Ovary (tissue), 9 donors: Measurements from ENCODE around the gene LHB. TPM values are rescaled to one million over a fixed set of nuclear protein-coding genes. Genes with fewer than 3 reads are reported as not detected.
A peak's percentile ranks its signal among the peaks of the same experiment; 100 is the strongest.

Experiments
- DNase-seq, 5 donors: peaks; one replicate each; pipeline ENCODE4 v3.0.0-alpha.2; 2019 to 2020
- H3K27ac ChIP-seq, 2 donors: fragments of 200-600 bp; one replicate each; pipeline versions ENCODE4 v1.5.1 to v1.8.0; 2019 to 2022
- H3K27me3 ChIP-seq: fragments of 200-600 bp; one replicate; pipeline ENCODE4 v1.8.0; 2022
- H3K36me3 ChIP-seq: fragments of 200-600 bp; sonication (generic); one replicate; pipeline ENCODE4 v1.5.1; 2019
- H3K4me1 ChIP-seq: one replicate; pipeline ENCODE4 v1.8.1; 2013; ENCODE audit warnings: mild to moderate bottlenecking, moderate library complexity; ENCODE audit not compliant: insufficient read depth
- H3K4me3 ChIP-seq: fragments of 200-600 bp; sonication (generic); one replicate; pipeline ENCODE4 v1.5.1; 2017
- H3K9me3 ChIP-seq, 2 donors: fragments of 200-600 bp in 1 of 2; sonication (generic) in 1 of 2; one replicate each; pipeline versions ENCODE4 v1.5.1 to v1.8.1; 2013 to 2019; ENCODE audit warnings: mild to moderate bottlenecking in 1 of 2, moderate library complexity in 1 of 2
- CTCF ChIP-seq, 3 donors: fragments of 450-650 bp in 2 of 3; fragments of 200-600 bp in 1 of 3; IDR thresholded peaks; one replicate each; pipeline versions ENCODE4 v1.5.1 to v1.8.0; 2016 to 2022; ENCODE audit warnings: antibody characterized with exemption in 3 of 3, mild to moderate bottlenecking in 1 of 3
- EP300 ChIP-seq: sonication (generic); formaldehyde crosslinking; IDR thresholded peaks from one replicate; pipeline ENCODE4 v1.6.1; 2017; ENCODE audit warnings: antibody characterized with exemption
- POLR2A ChIP-seq: fragments of 450-650 bp; IDR thresholded peaks from one replicate; pipeline ENCODE4 v1.6.1; 2017; ENCODE audit warnings: antibody characterized with exemption, mild to moderate bottlenecking, moderate library complexity
- WGBS, 3 donors: extraction: QIAGEN DNeasy Blood & Tissue Kit in 1 of 3; methylation state at CpG; one replicate each; pipeline versions ENCODE4 v1.1.5 to v1.1.7; 2013 to 2017; 5-methylcytosine and 5-hydroxymethylcytosine counted together
- intact Hi-C, 4 donors: fragments of 100-400 bp; cut with DNase I; formaldehyde crosslinking; loops; one replicate each; pipeline versions ENCODE4 v1.11.0 to v1.15.1; 2022 to 2023
- microRNA-seq, 3 donors: library from miRNA; unstranded; fragments of <30 nt; microRNA quantifications; one replicate each; pipeline versions ENCODE4 to v1.2.0, GENCODE V29; 2019 to 2020
- polyA plus RNA-seq, 2 donors: library from polyadenylated mRNA; stranded (reverse); fragments of 200-250 nt in 1 of 2; fragments of 350-450 nt in 1 of 2; fragmentation: Illumina TruSeq in 1 of 2; extraction: RNeasy Lipid Tissue Mini Kit (QIAGEN cat#74804) in 1 of 2; gene quantifications; one replicate each; pipeline ENCODE4 v1.2.3, GENCODE V29; 2013 to 2014
- small RNA-seq: library from RNA; depleted of rRNA; stranded (forward); fragments of <200 nt; gene quantifications from one replicate; pipeline ENCODE3, GENCODE V24; 2016
- total RNA-seq, 7 donors: library from RNA; depleted of rRNA in 2 of 7; stranded (reverse); fragments of >200 nt in 2 of 7; fragmentation: NEBNext Ultra II Directional in 3 of 7; extraction: Animal tissue kit (Norgen Biotek cat#: 25700) in 3 of 7; gene quantifications; one replicate each; pipeline versions ENCODE4 v1.1.0 to v1.2.4, GENCODE V29; 2016 to 2023
- donor health status: DM: no; HTN: no; CAD: no; lungs with moderate emphysema.
- donor health status: DM: no; HTN: no; CAD: no.
- donor health status: Bipolar disorder and iron deficiency.
- donor health status: DM: yes; HTN: yes; CAD: no.
- donor health status: DM: no; HTN: no; CAD: no.
- donor health status: DM: yes; HTN: yes; CAD: no.

LHB gene
- total and polyA plus RNA-seq, 9 donors = not detected

- no peak for TF ChIP-seq EP300
- peak; percentile 6 for TF ChIP-seq POLR2A
- no peak for TF ChIP-seq CTCF (IDR thresholded peaks at IDR 0.05)
- intact Hi-C loops = loop anchor here in 3 of 4 donors (5.0 to 10.0 kb wide), 5 partner anchors 62 to 319 kb away; partner anchors contain the start of genes CA11 (in 1 of the 3), NUCB1 (in 1 of the 3) and PPP1R15A (in 1 of the 3)
- H3K4me3 ChIP-seq = peak overlapping the region; percentile 98
- peak overlapping the region in 1 of 2 donors; percentile 87 for H3K27ac ChIP-seq
- no peak for DNase-seq
- H3K36me3 ChIP-seq = no peaks in the 10 kb centered on the region
- no peaks in the 10 kb centered on the region for H3K27me3 ChIP-seq
- H3K4me1 ChIP-seq = peaks cover 10% of the 10 kb centered on the region
- H3K9me3 ChIP-seq = no peaks in the 10 kb centered on the region
- WGBS, 3 donors = 79 to 87% (median 84%) methylated on average over 10 of the region's 10 CpGs
Measured at GRCh38 chr19:48966541-48967345, 50.1 kb downstream of the LHB start.

Small RNA genes lying within 50 kb of the gene (microRNA-seq; reads per million reads assigned to microRNA genes)
- gene MIR6798 = 0 to 0.16 (median 0) reads per million in 3 donors

Small RNA genes lying within 50 kb of the gene (small RNA-seq; reads per million reads assigned to genes)
- not detected for gene MIR6798

Other genes with a start within 250 kb of the LHB start
- 10 to 100 TPM; 29.1 to 73.6 (median 55.5) TPM for gene BCAT2, start 206.1 kb downstream of the LHB start, total RNA-seq
- gene BCAT2, start 206.1 kb downstream of the LHB start, polyA plus RNA-seq = 10 to 100 TPM in 1 of 2 donors, 1 to 10 TPM in 1; 7.8 to 70.5 TPM
- gene HSD17B14, start 180.6 kb downstream of the LHB start, total RNA-seq = 10 to 100 TPM; 22.9 to 82.8 (median 46.1) TPM
- 10 to 100 TPM; 10.6 to 78.7 TPM for gene HSD17B14, start 180.6 kb downstream of the LHB start, polyA plus RNA-seq
- gene PLEKHA4, start 148.5 kb downstream of the LHB start, total RNA-seq = 10 to 100 TPM; 18.3 to 96.5 (median 52.7) TPM
- gene PLEKHA4, start 148.5 kb downstream of the LHB start, polyA plus RNA-seq = 10 to 100 TPM; 18.8 to 50.9 TPM
- 100 to 1,000 TPM in 1 of 7 donors, 10 to 100 TPM in 6; 22.8 to 156 (median 40.1) TPM for gene PPP1R15A, start 144.7 kb downstream of the LHB start, total RNA-seq
- 10 to 100 TPM; 63.2 to 66.2 TPM for gene PPP1R15A, start 144.7 kb downstream of the LHB start, polyA plus RNA-seq
- gene TULP2, start 118.3 kb downstream of the LHB start, total RNA-seq = 1 to 10 TPM in 5 of 7 donors, not detected in 2; 1.8 to 3.3 (median 2.5) TPM
- gene TULP2, start 118.3 kb downstream of the LHB start, polyA plus RNA-seq = under 1 TPM; 0.35 to 0.40 TPM
- gene NUCB1, start 116.8 kb downstream of the LHB start, total RNA-seq = 100 to 1,000 TPM; 128 to 249 (median 189) TPM
- gene NUCB1, start 116.8 kb downstream of the LHB start, polyA plus RNA-seq = 100 to 1,000 TPM; 141 to 230 TPM
- under 1 TPM in 4 of 7 donors, not detected in 3; 0.28 to 0.78 (median 0.68) TPM for gene DHDH, start 83.4 kb downstream of the LHB start, total RNA-seq
- under 1 TPM in 1 of 2 donors, not detected in 1; 0.52 TPM for gene DHDH, start 83.4 kb downstream of the LHB start, polyA plus RNA-seq
- 10 to 100 TPM; 10.6 to 57.7 (median 45.9) TPM for gene BAX, start 62.2 kb downstream of the LHB start, total RNA-seq
- gene BAX, start 62.2 kb downstream of the LHB start, polyA plus RNA-seq = 10 to 100 TPM; 14.6 to 48.1 TPM
- 1,000 to 10,000 TPM; 1,608 to 2,908 (median 2,022) TPM for gene FTL, start 51.8 kb downstream of the LHB start, total RNA-seq
- gene FTL, start 51.8 kb downstream of the LHB start, polyA plus RNA-seq = 1,000 to 10,000 TPM; 2,697 to 3,617 TPM
- 10 to 100 TPM; 16.3 to 33.6 (median 29.0) TPM for gene GYS1, start 23.8 kb downstream of the LHB start, total RNA-seq
- gene GYS1, start 23.8 kb downstream of the LHB start, polyA plus RNA-seq = 10 to 100 TPM; 17.0 to 32.5 TPM
- gene RUVBL2, start 23.2 kb downstream of the LHB start, total RNA-seq = 100 to 1,000 TPM in 1 of 7 donors, 10 to 100 TPM in 6; 44.8 to 101 (median 56.6) TPM
- 10 to 100 TPM; 11.4 to 53.1 TPM for gene RUVBL2, start 23.2 kb downstream of the LHB start, polyA plus RNA-seq
- not detected for gene CGB3, start 7.2 kb upstream of the LHB start, total RNA-seq
- not detected for gene CGB3, start 7.2 kb upstream of the LHB start, polyA plus RNA-seq
- gene CGB2, start 14.8 kb upstream of the LHB start, total RNA-seq = not detected
- gene CGB2, start 14.8 kb upstream of the LHB start, polyA plus RNA-seq = not detected
- not detected for gene CGB1, start 19.8 kb upstream of the LHB start, total RNA-seq
- gene CGB1, start 19.8 kb upstream of the LHB start, polyA plus RNA-seq = not detected
- gene CGB5, start 26.8 kb upstream of the LHB start, total RNA-seq = not detected
- gene CGB5, start 26.8 kb upstream of the LHB start, polyA plus RNA-seq = not detected
- under 1 TPM in 1 of 7 donors, not detected in 6; 0.46 TPM for gene CGB8, start 32.0 kb upstream of the LHB start, total RNA-seq
- not detected for gene CGB8, start 32.0 kb upstream of the LHB start, polyA plus RNA-seq
- gene CGB7, start 40.7 kb upstream of the LHB start, total RNA-seq = not detected
- under 1 TPM in 1 of 2 donors, not detected in 1; 0.15 TPM for gene CGB7, start 40.7 kb upstream of the LHB start, polyA plus RNA-seq
- under 1 TPM in 3 of 7 donors, not detected in 4; 0.23 to 0.46 (median 0.27) TPM for gene NTF4, start 47.7 kb upstream of the LHB start, total RNA-seq
- under 1 TPM in 1 of 2 donors, not detected in 1; 0.13 TPM for gene NTF4, start 47.7 kb upstream of the LHB start, polyA plus RNA-seq
- gene KCNA7, start 55.6 kb upstream of the LHB start, total RNA-seq = not detected
- gene KCNA7, start 55.6 kb upstream of the LHB start, polyA plus RNA-seq = not detected
- 100 to 1,000 TPM; 181 to 284 (median 252) TPM for gene SNRNP70, start 68.4 kb upstream of the LHB start, total RNA-seq
- 100 to 1,000 TPM; 133 to 366 TPM for gene SNRNP70, start 68.4 kb upstream of the LHB start, polyA plus RNA-seq
- gene LIN7B, start 97.3 kb upstream of the LHB start, total RNA-seq = 1 to 10 TPM; 6.6 to 9.8 (median 8.5) TPM
- gene LIN7B, start 97.3 kb upstream of the LHB start, polyA plus RNA-seq = 1 to 10 TPM in 1 of 2 donors, under 1 TPM in 1; 0.82 to 8.9 TPM
- gene C19orf73, start 102.1 kb upstream of the LHB start, total RNA-seq = 1 to 10 TPM in 1 of 7 donors, under 1 TPM in 3, not detected in 3; 0.45 to 1.5 (median 0.46) TPM
- under 1 TPM in 1 of 2 donors, not detected in 1; 0.42 TPM for gene C19orf73, start 102.1 kb upstream of the LHB start, polyA plus RNA-seq
- 1 to 10 TPM in 6 of 7 donors, under 1 TPM in 1; 0.72 to 6.1 (median 3.2) TPM for gene PPFIA3, start 102.5 kb upstream of the LHB start, total RNA-seq
- 1 to 10 TPM in 1 of 2 donors, under 1 TPM in 1; 0.55 to 5.8 TPM for gene PPFIA3, start 102.5 kb upstream of the LHB start, polyA plus RNA-seq
- 1 to 10 TPM in 5 of 7 donors, under 1 TPM in 2; 0.36 to 3.0 (median 2.1) TPM for gene HRC, start 138.3 kb upstream of the LHB start, total RNA-seq
- 10 to 100 TPM in 1 of 2 donors, 1 to 10 TPM in 1; 4.0 to 10.5 TPM for gene HRC, start 138.3 kb upstream of the LHB start, polyA plus RNA-seq
- 10 to 100 TPM in 2 of 7 donors, 1 to 10 TPM in 5; 1.2 to 12.2 (median 8.2) TPM for gene TRPM4, start 140.7 kb upstream of the LHB start, total RNA-seq
- gene TRPM4, start 140.7 kb upstream of the LHB start, polyA plus RNA-seq = 1 to 10 TPM; 1.1 to 5.1 TPM